Keratinocyte (primary cell): ENCODE results near the gene PAPPA2. TPM values are rescaled to one million over a fixed set of nuclear protein-coding genes. Genes with fewer than 3 reads are reported as not detected.

Source experiments
- DNase-seq: peaks from one replicate; pipeline ENCODE4 v3.0.0-alpha.2; 2011; ENCODE audit warnings: low read depth, missing footprints, low spot score
- FAIRE-seq: peaks from 2 replicates; lab custom pipeline; 2011; peaks lifted over from hg19 to GRCh38; lab: Jason Lieb, UNC
- H2AFZ ChIP-seq: 2 replicates; pipeline ENCODE4 v1.6.0; 2012; ENCODE audit warnings: low read length, control low read depth, inconsistent platforms; ENCODE audit not compliant: control insufficient read depth
- H3K27ac ChIP-seq: 2 replicates; pipeline ENCODE4 v1.5.1; 2011; ENCODE audit warnings: low read length; ENCODE audit not compliant: control insufficient read depth, insufficient read depth
- H3K27me3 ChIP-seq: 3 replicates; pipeline ENCODE4 v1.6.0; 2011; ENCODE audit warnings: low read length; ENCODE audit not compliant: control insufficient read depth, insufficient read depth; ENCODE audit errors: extremely low read depth
- H3K36me3 ChIP-seq, 2 experiments: 2 replicates in 1 of 2; 3 replicates in 1 of 2; pipeline ENCODE4 v1.5.1; 2011; ENCODE audit warnings: low read length in 2 of 2, mild to moderate bottlenecking in 1 of 2; ENCODE audit not compliant: control insufficient read depth in 2 of 2, insufficient read depth in 2 of 2; ENCODE audit errors: extremely low read depth in 1 of 2
- H3K4me1 ChIP-seq: 3 replicates; pipeline ENCODE4 v1.5.1; 2011; ENCODE audit warnings: low read length; ENCODE audit not compliant: control insufficient read depth, insufficient read depth; ENCODE audit errors: extremely low read depth
- H3K4me2 ChIP-seq: 3 replicates; pipeline ENCODE4 v1.6.0; 2011; ENCODE audit warnings: low read depth, low read length; ENCODE audit not compliant: control insufficient read depth, insufficient read depth; ENCODE audit errors: extremely low read depth
- H3K4me3 ChIP-seq, 3 experiments: fragments of 200-600 bp in 1 of 3; sonication (generic) in 1 of 3; 2 replicates in 2 of 3; 3 replicates in 1 of 3; pipeline ENCODE4 v1.5.1; 2011 to 2016; ENCODE audit warnings: low read length in 3 of 3, mild to moderate bottlenecking in 3 of 3, control low read depth in 2 of 3, inconsistent platforms in 1 of 3, low read depth in 1 of 3, mixed read lengths in 1 of 3, mixed run types in 1 of 3, moderate library complexity in 1 of 3; ENCODE audit not compliant: control insufficient read depth in 2 of 3, insufficient read depth in 2 of 3; ENCODE audit errors: extremely low read depth in 1 of 3
- H3K79me2 ChIP-seq: 2 replicates; pipeline ENCODE4 v1.6.0; 2012; ENCODE audit warnings: low read length; ENCODE audit not compliant: control insufficient read depth, insufficient read depth
- H3K9ac ChIP-seq: 3 replicates; pipeline ENCODE4 v1.6.0; 2011; ENCODE audit warnings: low read length; ENCODE audit not compliant: control insufficient read depth, insufficient read depth; ENCODE audit errors: extremely low read depth
- H3K9me1 ChIP-seq: 3 replicates; pipeline ENCODE4 v1.6.0; 2011; ENCODE audit warnings: low read length; ENCODE audit not compliant: control insufficient read depth, insufficient read depth; ENCODE audit errors: extremely low read depth
- H3K9me3 ChIP-seq: 2 replicates; pipeline ENCODE4 v1.5.1; 2012; ENCODE audit warnings: low read depth, low read length; ENCODE audit not compliant: control insufficient read depth
- H4K20me1 ChIP-seq: 3 replicates; pipeline ENCODE4 v1.6.0; 2011; ENCODE audit warnings: low read length; ENCODE audit not compliant: control insufficient read depth, insufficient read depth; ENCODE audit errors: extremely low read depth
- CTCF ChIP-seq, 3 experiments: IDR thresholded peaks in 1 of 3; conservative IDR thresholded peaks in 1 of 3; optimal IDR thresholded peaks in 1 of 3; 2 replicates in 2 of 3; 3 replicates in 1 of 3; pipeline versions ENCODE3 to v1.5.1; 2011; ENCODE audit warnings: low read length in 3 of 3, mild to moderate bottlenecking in 3 of 3, moderate library complexity in 2 of 3, control low read depth in 1 of 3, inconsistent platforms in 1 of 3; ENCODE audit not compliant: insufficient read depth in 2 of 3; ENCODE audit errors: extremely low read depth in 1 of 3
- EZH2 ChIP-seq: IDR thresholded peaks from one replicate; pipeline ENCODE4 v1.6.1; 2012; ENCODE audit warnings: inconsistent platforms, mild to moderate bottlenecking, low read length, moderate library complexity
- dilution Hi-C: fragments of 300-500 bp; cut with MboI; formaldehyde crosslinking; loops from one replicate; pipeline ENCODE4 v1.7.0; 2020; ENCODE audit warnings: low sequenced_read_pairs; ENCODE audit not compliant: extremely low pct_ligation_motif_present
- polyA plus RNA-seq, 5 experiments: library from polyadenylated mRNA; depleted of rRNA in 3 of 5; stranded (reverse) in 3 of 5; stranded (forward) in 1 of 5; unstranded in 1 of 5; fragments of >200 nt; gene quantifications; 1 replicate in 1 of 5; 2 replicates in 3 of 5; 3 replicates in 1 of 5; pipeline versions ENCODE4 v1.2.1 to v1.2.3, GENCODE V29; 2011 to 2012; ENCODE audit warnings: missing spikeins in 2 of 5, low read depth in 1 of 5, low replicate concordance in 1 of 5

The PAPPA2 gene
- polyA plus RNA-seq, 1 donor (not counting 4 experiments of a cell fraction or from before 2014, with no cell fraction given) = 0.07 TPM

- FAIRE-seq = no peak
Measured at GRCh38 chr1:176826265-176826664, 363.3 kb downstream of the PAPPA2 start.

GRCh38 chr1:176829261-176829660, 366.3 kb downstream of the PAPPA2 start:
- dilution Hi-C loops = no loop called here
- Histone ChIP-seq H3K27me3 (no peaks in the 10 kb centered on the region), H4K20me1 (no peaks in the 10 kb centered on the region), H3K79me2 (no peaks in the 10 kb centered on the region), H3K9ac (no peak overlapping the region), H3K4me1 (no peaks in the 10 kb centered on the region), H2AFZ (no peak overlapping the region), H3K36me3 (no peaks in the 10 kb centered on the region), H3K4me3 (no peak overlapping the region), H3K4me2 (no peak overlapping the region), H3K9me3 (no peaks in the 10 kb centered on the region), H3K27ac (no peak overlapping the region), H3K9me1 (no peaks in the 10 kb centered on the region)
- TF ChIP-seq CTCF (optimal IDR thresholded peaks at IDR 0.05 in 1 of 3, IDR thresholded peaks at IDR 0.05 in 1 of 3, conservative IDR thresholded peaks at IDR 0.05 in 1 of 3; ENCODE audit: extremely low read depth in 1 of 3, insufficient read depth in 2 of 3, low read length in 3 of 3) = no peak
- no peak for TF ChIP-seq EZH2
- FAIRE-seq (no peak), DNase-seq (no peak)

More at GRCh38 chr1:176826265-176826664, 363.3 kb downstream of the PAPPA2 start:
- no peak for DNase-seq
- Histone ChIP-seq H3K4me2 (no peak overlapping the region), H3K4me1 (no peaks in the 10 kb centered on the region), H2AFZ (no peak overlapping the region), H3K9me1 (no peaks in the 10 kb centered on the region), H3K4me3 (no peak overlapping the region), H3K27me3 (no peaks in the 10 kb centered on the region), H3K27ac (no peak overlapping the region), H4K20me1 (no peaks in the 10 kb centered on the region), H3K9me3 (no peaks in the 10 kb centered on the region), H3K79me2 (no peaks in the 10 kb centered on the region), H3K9ac (no peak overlapping the region), H3K36me3 (no peaks in the 10 kb centered on the region)
- TF ChIP-seq CTCF (optimal IDR thresholded peaks at IDR 0.05 in 1 of 3, IDR thresholded peaks at IDR 0.05 in 1 of 3, conservative IDR thresholded peaks at IDR 0.05 in 1 of 3; ENCODE audit: extremely low read depth in 1 of 3, insufficient read depth in 2 of 3, low read length in 3 of 3) (no peak), EZH2 (no peak)
- dilution Hi-C loops = no loop called here
